NCI-H2196 treated with DMSO at 0.1 percent for 48 hours (cell line): ENCODE measurements around the gene LGR6.

ENCODE experiments used
- DNase-seq: peaks from one replicate; lab custom pipeline; 2025; ENCODE audit not compliant: unreplicated experiment; lab: John Stamatoyannopoulos, UW

Gene LGR6

DNA sequence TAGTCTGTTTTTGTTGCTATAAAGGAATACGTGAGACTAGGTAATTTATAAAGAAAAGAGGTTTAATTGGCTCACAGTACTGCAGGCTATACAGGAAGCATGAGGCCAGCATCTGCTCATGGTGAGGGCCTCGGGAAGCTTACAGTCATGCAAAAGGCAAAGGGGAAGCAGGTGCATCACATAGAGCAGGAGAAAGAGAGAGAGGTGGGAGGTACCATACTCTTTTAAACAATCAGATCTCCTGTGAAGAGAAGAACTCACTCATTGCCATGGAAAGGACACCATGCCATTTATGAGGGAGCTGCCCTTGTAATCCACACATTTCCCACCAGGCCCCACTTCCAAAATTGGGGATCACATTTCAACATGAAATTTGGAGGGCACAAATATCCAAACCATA, 167.6 kb downstream of the LGR6 start:
- no peak for DNase-seq

DNA sequence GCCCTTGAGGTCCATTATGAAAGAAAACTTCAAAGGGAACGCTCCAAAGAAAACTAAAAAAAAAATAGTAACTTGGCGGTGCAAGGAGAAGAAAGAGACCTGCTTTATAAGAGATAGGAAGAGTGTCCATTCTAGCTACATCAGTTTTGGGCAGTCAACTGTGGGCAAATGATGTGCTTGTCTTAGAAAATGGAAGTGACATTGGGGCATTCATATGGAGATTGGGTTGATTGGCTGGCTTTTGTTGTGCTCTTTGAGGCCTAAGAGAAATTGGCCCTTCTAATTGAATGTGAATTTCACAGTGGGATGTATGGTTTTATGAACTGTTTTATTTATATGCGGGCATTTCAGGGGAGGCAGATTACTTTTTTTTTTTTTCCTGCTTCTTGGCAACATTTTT, 168.1 kb downstream of the LGR6 start:
- DNase-seq, result no peak

DNA sequence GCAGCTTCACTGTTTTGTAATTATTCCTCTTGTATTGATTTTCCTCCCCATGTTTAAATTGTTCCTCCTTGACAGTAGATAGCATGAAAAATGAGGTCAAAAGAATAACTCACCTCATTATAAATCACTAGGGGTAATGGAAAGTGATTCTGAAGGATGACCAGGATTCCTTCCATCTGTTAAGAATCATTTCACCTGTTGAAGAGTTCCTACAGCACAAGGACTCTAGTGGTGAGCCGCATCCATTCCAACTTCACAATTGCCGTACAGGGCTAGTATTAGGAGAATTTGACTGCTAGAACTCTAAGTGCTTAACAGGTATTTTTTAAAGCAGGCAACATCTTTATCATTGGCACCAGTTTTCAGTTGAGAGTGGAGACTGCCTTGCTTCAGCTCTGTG, 168.6 kb downstream of the LGR6 start:
- DNase-seq, result no peak

DNA sequence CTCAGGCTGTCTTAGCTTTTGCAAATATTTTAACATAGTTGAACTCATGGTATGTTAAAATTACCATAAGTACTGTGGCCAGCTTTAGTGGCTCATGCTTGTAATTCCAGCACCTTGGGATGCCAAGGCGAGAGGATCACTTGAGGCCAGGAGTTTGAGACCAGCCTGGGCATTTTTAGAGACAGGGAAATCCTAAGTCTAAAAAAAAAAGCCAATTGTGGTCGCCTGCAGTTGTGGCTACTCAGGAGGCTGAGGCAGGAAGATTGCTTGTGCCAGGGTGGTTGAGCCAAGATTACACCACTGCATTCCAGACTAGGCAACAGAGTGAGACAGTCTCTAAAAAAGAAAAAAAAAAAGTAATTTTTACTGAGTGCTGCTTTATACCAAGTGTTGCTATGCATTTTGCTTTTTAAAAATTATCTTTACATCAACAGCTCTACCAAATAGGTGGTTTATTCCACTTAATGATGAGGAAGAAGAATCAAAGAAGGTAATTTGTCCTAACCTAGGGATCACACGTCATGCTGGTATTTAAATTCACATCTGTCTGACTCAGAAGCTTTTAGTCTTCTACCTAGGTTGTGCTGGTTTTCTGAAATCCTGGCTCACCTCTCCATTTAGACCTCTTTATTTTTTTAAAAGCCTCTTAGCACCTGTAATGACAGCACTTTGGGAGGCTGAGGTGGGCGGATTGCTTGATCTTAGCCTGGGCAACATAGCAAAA, 171.7 kb downstream of the LGR6 start:
- DNase-seq, result no peak

DNA sequence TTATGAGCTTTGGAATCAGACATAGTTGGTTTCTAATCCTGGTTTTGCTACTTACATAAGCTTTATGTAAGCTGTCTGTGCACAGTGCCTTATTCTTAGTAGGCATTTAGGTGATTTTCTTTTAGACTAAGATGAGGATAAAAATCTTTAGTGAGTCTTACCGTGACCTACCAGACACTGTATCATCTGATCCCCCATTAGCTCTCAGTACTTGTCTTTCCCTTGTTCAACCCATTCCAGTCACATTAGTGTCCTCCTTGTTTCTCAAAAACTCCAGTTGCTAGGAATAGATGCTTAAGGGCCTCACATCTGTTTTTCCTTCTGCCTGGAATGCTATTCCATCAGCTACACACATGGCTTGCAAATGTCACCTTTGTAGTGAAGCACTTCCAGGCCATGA, 173.7 kb downstream of the LGR6 start:
- DNase-seq, result no peak
